Measurements from ENCODE around the gene HIVEP3. TPM values are rescaled to one million over a fixed set of nuclear protein-coding genes. Genes with fewer than 3 reads are reported as not detected.

Gene HIVEP3
- total and polyA plus RNA-seq, 2 donors (not counting 1 experiment from before 2014, with no cell fraction given), result 2.0 to 5.1 TPM

- POLR2A ChIA-PET, result no interaction called here
- DNase-seq, result no peak
- H3K4me3 ChIP-seq (ENCODE audit: control extremely low read depth in 1 of 5, extremely low read depth in 1 of 5, insufficient read depth in 1 of 5, low read depth in 2 of 5, low read length in 4 of 5), result no peak overlapping the region
- CTCF ChIA-PET, result no interaction called here
- TF ChIP-seq, protein P1, sequence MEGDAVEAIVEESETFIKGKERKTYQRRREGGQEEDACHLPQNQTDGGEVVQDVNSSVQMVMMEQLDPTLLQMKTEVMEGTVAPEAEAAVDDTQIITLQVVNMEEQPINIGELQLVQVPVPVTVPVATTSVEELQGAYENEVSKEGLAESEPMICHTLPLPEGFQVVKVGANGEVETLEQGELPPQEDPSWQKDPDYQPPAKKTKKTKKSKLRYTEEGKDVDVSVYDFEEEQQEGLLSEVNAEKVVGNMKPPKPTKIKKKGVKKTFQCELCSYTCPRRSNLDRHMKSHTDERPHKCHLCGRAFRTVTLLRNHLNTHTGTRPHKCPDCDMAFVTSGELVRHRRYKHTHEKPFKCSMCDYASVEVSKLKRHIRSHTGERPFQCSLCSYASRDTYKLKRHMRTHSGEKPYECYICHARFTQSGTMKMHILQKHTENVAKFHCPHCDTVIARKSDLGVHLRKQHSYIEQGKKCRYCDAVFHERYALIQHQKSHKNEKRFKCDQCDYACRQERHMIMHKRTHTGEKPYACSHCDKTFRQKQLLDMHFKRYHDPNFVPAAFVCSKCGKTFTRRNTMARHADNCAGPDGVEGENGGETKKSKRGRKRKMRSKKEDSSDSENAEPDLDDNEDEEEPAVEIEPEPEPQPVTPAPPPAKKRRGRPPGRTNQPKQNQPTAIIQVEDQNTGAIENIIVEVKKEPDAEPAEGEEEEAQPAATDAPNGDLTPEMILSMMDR (IDR thresholded peaks at IDR 0.05), result no peak
- no peak for TF ChIP-seq EZH2 (IDR thresholded peaks at IDR 0.05; ENCODE audit: borderline replicate concordance, insufficient read depth, low read depth, low read length, poor library complexity, severe bottlenecking)
- H4K20me1 ChIP-seq (ENCODE audit: control insufficient read depth, insufficient read depth, low read length, poor library complexity, severe bottlenecking), result no peaks in the 10 kb centered on the region
- H3K4me2 ChIP-seq (replicated peaks; ENCODE audit: low read depth, low read length, poor library complexity, severe bottlenecking), result no peak overlapping the region
- no peak for ATAC-seq (ENCODE audit: low read depth)
- Mint-ChIP-seq H3K4me3 (no peak overlapping the region), H3K27ac (no peak overlapping the region), H3K27me3 (peaks cover 22% of the 10 kb centered on the region), H3K4me1 (peaks cover 9% of the 10 kb centered on the region), H3K9me3 (ENCODE audit: insufficient read depth) (no peaks in the 10 kb centered on the region)
- peaks cover 0 to under 1% (median 0%) of the 10 kb centered on the region in 4 experiments for H3K27me3 ChIP-seq (replicated peaks in 1 of 4; ENCODE audit: control extremely low read depth in 1 of 4, control insufficient read depth in 3 of 4, insufficient read depth in 4 of 4, low read length in 3 of 4)
- H3K9me3 ChIP-seq (ENCODE audit: control extremely low read depth in 1 of 3, control insufficient read depth in 2 of 3, insufficient read depth in 1 of 3, low read length in 2 of 3), result no peaks in the 10 kb centered on the region
- H3K27ac ChIP-seq (ENCODE audit: low read length in 2 of 2), result no peak overlapping the region
- no peaks in the 10 kb centered on the region for H3K79me2 ChIP-seq (ENCODE audit: control insufficient read depth, insufficient read depth, low read length)
- 85% methylated on average over 2 of the region's 3 CpGs for WGBS (ENCODE audit: insufficient coverage)
- H3K4me1 ChIP-seq (ENCODE audit: control insufficient read depth in 2 of 2, insufficient read depth in 2 of 2, low read length in 2 of 2), result peaks cover 0 to 7% of the 10 kb centered on the region in 2 donors
- no peak overlapping the region for H3K9ac ChIP-seq (ENCODE audit: low read length)
- H3K36me3 ChIP-seq (replicated peaks in 1 of 2; ENCODE audit: control extremely low read depth in 1 of 2, control insufficient read depth in 1 of 2, extremely low read depth in 1 of 2, insufficient read depth in 2 of 2, low read length in 1 of 2), result no peaks in the 10 kb centered on the region
- intact Hi-C loops (cut with micrococcal nuclease), result no loop called here
- no peak overlapping the region for H2AFZ ChIP-seq (ENCODE audit: insufficient read depth, low read depth, low read length, poor library complexity, severe bottlenecking)
Observed at GRCh38 chr1:41902159-41902577, 16.6 kb downstream of the HIVEP3 start.

GRCh38 chr1:41901551-41901950 lies 17.2 kb downstream of the HIVEP3 start:
- ATAC-seq (ENCODE audit: low read depth), result no peak
- Mint-ChIP-seq H3K4me1 (peaks cover 9% of the 10 kb centered on the region), H3K27ac (no peak overlapping the region), H3K9me3 (ENCODE audit: insufficient read depth) (no peaks in the 10 kb centered on the region), H3K27me3 (peaks cover 17% of the 10 kb centered on the region), H3K4me3 (no peak overlapping the region)
- H3K79me2 ChIP-seq (ENCODE audit: control insufficient read depth, insufficient read depth, low read length), result no peaks in the 10 kb centered on the region
- DNase-seq, result no peak
- H3K4me2 ChIP-seq (replicated peaks; ENCODE audit: low read depth, low read length, poor library complexity, severe bottlenecking), result no peak overlapping the region
- H3K9ac ChIP-seq (ENCODE audit: low read length), result no peak overlapping the region
- H3K4me1 ChIP-seq (ENCODE audit: control insufficient read depth in 2 of 2, insufficient read depth in 2 of 2, low read length in 2 of 2), result peaks cover 0 to 7% of the 10 kb centered on the region in 2 donors
- no peak overlapping the region for H3K4me3 ChIP-seq (ENCODE audit: control extremely low read depth in 1 of 5, extremely low read depth in 1 of 5, insufficient read depth in 1 of 5, low read depth in 2 of 5, low read length in 4 of 5)
- H3K27me3 ChIP-seq (replicated peaks in 1 of 4; ENCODE audit: control extremely low read depth in 1 of 4, control insufficient read depth in 3 of 4, insufficient read depth in 4 of 4, low read length in 3 of 4), result no peaks in the 10 kb centered on the region
- no peak overlapping the region for H2AFZ ChIP-seq (ENCODE audit: insufficient read depth, low read depth, low read length, poor library complexity, severe bottlenecking)
- H3K36me3 ChIP-seq (replicated peaks in 1 of 2; ENCODE audit: control extremely low read depth in 1 of 2, control insufficient read depth in 1 of 2, extremely low read depth in 1 of 2, insufficient read depth in 2 of 2, low read length in 1 of 2), result no peaks in the 10 kb centered on the region
- WGBS (ENCODE audit: insufficient coverage), result 100% methylated on average over 1 of the region's 3 CpGs
- H4K20me1 ChIP-seq (ENCODE audit: control insufficient read depth, insufficient read depth, low read length, poor library complexity, severe bottlenecking), result no peaks in the 10 kb centered on the region
- no peak overlapping the region for H3K27ac ChIP-seq (ENCODE audit: low read length in 2 of 2)
- CTCF ChIA-PET, result no interaction called here
- intact Hi-C loops (cut with micrococcal nuclease), result no loop called here
- TF ChIP-seq, protein P1 (IDR thresholded peaks at IDR 0.05), result no peak
- TF ChIP-seq EZH2 (IDR thresholded peaks at IDR 0.05; ENCODE audit: borderline replicate concordance, insufficient read depth, low read depth, low read length, poor library complexity, severe bottlenecking), result no peak
- no peaks in the 10 kb centered on the region for H3K9me3 ChIP-seq (ENCODE audit: control extremely low read depth in 1 of 3, control insufficient read depth in 2 of 3, insufficient read depth in 1 of 3, low read length in 2 of 3)
- POLR2A ChIA-PET, result no interaction called here
